ENCODE measurements around the gene ST3GAL5. TPM values are rescaled to one million over a fixed set of nuclear protein-coding genes. Genes with fewer than 3 reads are reported as not detected.

Gene ST3GAL5
- total and polyA plus RNA-seq, 2 experiments from 2014 or later, result 11.9 to 12.5 TPM

DNA sequence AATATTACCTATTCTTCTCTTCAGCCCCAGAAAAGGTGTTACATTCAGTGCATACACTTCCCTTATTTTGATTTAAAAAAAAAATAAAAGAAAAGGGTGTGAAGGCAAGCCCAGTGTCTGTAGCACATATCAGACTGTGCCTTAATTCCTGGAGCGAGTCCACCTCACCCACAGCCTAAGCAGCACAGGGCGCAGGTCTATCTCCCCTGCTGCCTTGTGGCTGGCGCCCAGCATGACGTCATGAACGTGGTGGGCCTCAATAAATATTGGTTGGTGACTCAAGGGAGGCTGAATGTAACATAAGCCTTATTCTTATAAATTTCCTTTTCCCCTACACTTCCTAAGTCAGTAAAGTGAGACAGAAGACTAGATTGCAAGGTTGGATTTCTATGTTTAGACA lies 26.4 kb downstream of the ST3GAL5 start:
- no peak overlapping the region for H3K4me3 ChIP-seq
- H3K27me3 ChIP-seq, result no peaks in the 10 kb centered on the region
- no peak overlapping the region for H3K27ac ChIP-seq
- no peaks in the 10 kb centered on the region for H3K4me1 ChIP-seq (ENCODE audit: low read depth)
- TF ChIP-seq, protein P1, sequence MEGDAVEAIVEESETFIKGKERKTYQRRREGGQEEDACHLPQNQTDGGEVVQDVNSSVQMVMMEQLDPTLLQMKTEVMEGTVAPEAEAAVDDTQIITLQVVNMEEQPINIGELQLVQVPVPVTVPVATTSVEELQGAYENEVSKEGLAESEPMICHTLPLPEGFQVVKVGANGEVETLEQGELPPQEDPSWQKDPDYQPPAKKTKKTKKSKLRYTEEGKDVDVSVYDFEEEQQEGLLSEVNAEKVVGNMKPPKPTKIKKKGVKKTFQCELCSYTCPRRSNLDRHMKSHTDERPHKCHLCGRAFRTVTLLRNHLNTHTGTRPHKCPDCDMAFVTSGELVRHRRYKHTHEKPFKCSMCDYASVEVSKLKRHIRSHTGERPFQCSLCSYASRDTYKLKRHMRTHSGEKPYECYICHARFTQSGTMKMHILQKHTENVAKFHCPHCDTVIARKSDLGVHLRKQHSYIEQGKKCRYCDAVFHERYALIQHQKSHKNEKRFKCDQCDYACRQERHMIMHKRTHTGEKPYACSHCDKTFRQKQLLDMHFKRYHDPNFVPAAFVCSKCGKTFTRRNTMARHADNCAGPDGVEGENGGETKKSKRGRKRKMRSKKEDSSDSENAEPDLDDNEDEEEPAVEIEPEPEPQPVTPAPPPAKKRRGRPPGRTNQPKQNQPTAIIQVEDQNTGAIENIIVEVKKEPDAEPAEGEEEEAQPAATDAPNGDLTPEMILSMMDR (IDR thresholded peaks at IDR 0.05; ENCODE audit: low read depth, low read length), result no peak
- no peak for DNase-seq (ENCODE audit: low read depth in 1 of 2, low spot score in 1 of 2)
- no peaks in the 10 kb centered on the region for H3K9me3 ChIP-seq (ENCODE audit: low read depth)
- no peaks in the 10 kb centered on the region for H3K36me3 ChIP-seq

DNA sequence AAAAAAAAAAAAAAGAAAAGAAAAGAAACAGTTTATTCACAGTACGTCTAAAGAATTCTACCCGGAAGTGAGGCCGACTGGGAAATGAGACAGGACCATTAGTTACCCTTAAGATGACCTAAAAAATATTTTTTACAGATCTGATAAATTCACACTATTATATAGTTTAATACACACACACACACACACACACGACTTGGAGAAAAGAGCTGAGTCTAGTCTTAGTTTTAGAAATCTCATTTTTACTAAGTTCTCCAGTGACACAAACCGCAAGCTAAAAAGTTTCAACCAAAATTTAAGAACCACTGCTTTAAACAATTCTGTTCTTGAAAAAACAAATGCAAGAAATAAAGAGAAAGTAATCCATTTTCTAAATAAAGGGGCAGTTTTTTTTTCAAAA lies 27.1 kb downstream of the ST3GAL5 start:
- no peak for DNase-seq (ENCODE audit: low read depth in 1 of 2, low spot score in 1 of 2)
- Histone ChIP-seq H3K9me3 (ENCODE audit: low read depth) (no peaks in the 10 kb centered on the region), H3K27ac (no peak overlapping the region), H3K36me3 (no peaks in the 10 kb centered on the region), H3K4me1 (ENCODE audit: low read depth) (no peaks in the 10 kb centered on the region), H3K4me3 (no peak overlapping the region), H3K27me3 (no peaks in the 10 kb centered on the region)
- TF ChIP-seq, protein P1 (IDR thresholded peaks at IDR 0.05; ENCODE audit: low read depth, low read length), result no peak

DNA sequence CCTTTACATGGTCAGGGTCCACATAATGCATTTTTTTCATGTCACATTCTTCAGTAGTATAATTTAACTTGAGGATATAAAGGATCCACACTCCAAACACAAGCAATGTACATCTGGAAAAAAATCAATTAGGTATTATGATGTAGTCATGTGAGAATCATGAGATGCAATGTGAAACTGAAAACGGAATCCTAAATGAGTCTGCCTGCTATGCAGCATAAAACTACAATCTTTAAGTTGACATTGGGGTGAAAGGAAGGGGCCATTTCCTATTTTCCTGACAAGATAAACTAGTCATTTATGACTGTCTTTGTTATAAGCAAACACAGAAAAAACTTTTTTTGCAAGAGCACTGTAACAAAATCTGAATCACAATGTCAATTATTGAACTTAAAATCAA lies 27.6 kb downstream of the ST3GAL5 start:
- TF ChIP-seq, protein P1 (IDR thresholded peaks at IDR 0.05; ENCODE audit: low read depth, low read length), result no peak
- no peak overlapping the region for H3K4me3 ChIP-seq
- no peaks in the 10 kb centered on the region for H3K36me3 ChIP-seq
- H3K9me3 ChIP-seq (ENCODE audit: low read depth), result no peaks in the 10 kb centered on the region
- no peak for DNase-seq (ENCODE audit: low read depth in 1 of 2, low spot score in 1 of 2)
- H3K27me3 ChIP-seq, result no peaks in the 10 kb centered on the region
- no peak overlapping the region for H3K27ac ChIP-seq
- no peaks in the 10 kb centered on the region for H3K4me1 ChIP-seq (ENCODE audit: low read depth)

DNA sequence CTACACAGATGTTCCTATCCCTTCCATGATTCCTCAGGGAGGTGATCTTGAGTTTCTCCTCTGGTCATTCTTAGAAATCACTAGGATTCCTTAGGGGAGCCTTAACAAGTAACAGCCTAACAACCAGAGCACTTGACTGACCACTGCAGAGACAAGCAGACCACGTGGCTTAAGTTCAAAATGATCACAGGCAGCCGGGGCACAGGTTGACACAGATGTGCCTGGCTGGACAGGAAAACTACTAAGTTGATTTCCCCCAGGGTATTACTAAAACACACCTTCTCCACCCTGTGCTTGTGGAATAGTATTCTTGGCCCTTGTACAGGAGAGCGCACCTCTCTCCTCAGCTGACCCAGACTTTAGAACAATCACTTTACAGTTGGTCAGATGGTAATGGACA lies 29.9 kb downstream of the ST3GAL5 start:
- no peaks in the 10 kb centered on the region for H3K9me3 ChIP-seq (ENCODE audit: low read depth)
- H3K4me1 ChIP-seq (ENCODE audit: low read depth), result no peaks in the 10 kb centered on the region
- H3K4me3 ChIP-seq, result no peak overlapping the region
- no peaks in the 10 kb centered on the region for H3K36me3 ChIP-seq
- TF ChIP-seq, protein P1 (IDR thresholded peaks at IDR 0.05; ENCODE audit: low read depth, low read length), result no peak
- H3K27me3 ChIP-seq, result no peaks in the 10 kb centered on the region
- no peak for DNase-seq (ENCODE audit: low read depth in 1 of 2, low spot score in 1 of 2)
- H3K27ac ChIP-seq, result no peak overlapping the region

DNA sequence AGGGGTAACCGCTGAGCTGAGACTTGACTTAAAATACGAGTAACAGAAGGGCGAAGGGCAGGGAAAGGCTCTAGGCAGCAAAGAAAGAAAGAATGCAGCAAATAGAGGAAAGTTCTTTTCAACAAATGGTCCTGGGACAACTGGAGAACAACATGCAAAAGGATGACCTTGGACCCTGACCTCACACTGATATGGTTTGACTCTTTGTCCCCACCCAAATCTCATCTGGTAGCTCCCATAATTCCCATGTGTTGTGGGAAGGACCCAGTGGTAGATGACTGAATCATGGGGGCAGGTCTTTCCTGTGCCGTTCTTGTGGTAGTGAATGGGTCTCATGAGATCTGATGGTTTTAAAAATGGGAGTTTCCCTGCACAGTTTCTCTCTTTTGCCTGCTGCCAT lies 33.9 kb downstream of the ST3GAL5 start:
- Histone ChIP-seq H3K36me3 (no peaks in the 10 kb centered on the region), H3K9me3 (ENCODE audit: low read depth) (no peaks in the 10 kb centered on the region), H3K27ac (no peak overlapping the region), H3K4me1 (ENCODE audit: low read depth) (no peaks in the 10 kb centered on the region), H3K27me3 (no peaks in the 10 kb centered on the region), H3K4me3 (no peak overlapping the region)
- no peak for DNase-seq (ENCODE audit: low read depth in 1 of 2, low spot score in 1 of 2)
- TF ChIP-seq, protein P1 (IDR thresholded peaks at IDR 0.05; ENCODE audit: low read depth, low read length), result no peak

DNA sequence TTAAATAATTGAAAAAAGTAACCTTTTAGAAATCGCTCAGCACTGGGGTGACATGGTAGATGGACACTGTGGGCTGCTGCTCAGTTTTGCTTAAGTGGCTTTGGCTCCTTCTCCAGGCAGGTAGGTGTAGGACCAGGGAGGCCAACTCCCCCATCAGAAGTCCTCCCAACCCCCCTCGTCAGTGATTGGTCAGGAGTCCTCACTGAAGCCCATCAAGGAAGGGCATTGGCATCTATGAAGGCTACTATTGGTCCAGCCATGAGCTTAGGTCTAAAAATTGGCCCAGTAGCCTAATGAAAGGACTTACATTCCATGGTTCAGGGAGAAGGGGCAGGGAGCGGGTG lies 34.7 kb downstream of the ST3GAL5 start:
- TF ChIP-seq, protein P1 (IDR thresholded peaks at IDR 0.05; ENCODE audit: low read depth, low read length), result no peak
- Histone ChIP-seq H3K9me3 (ENCODE audit: low read depth) (no peaks in the 10 kb centered on the region), H3K4me3 (no peak overlapping the region), H3K36me3 (no peaks in the 10 kb centered on the region), H3K27ac (no peak overlapping the region), H3K27me3 (no peaks in the 10 kb centered on the region), H3K4me1 (ENCODE audit: low read depth) (no peaks in the 10 kb centered on the region)
- no peak for DNase-seq (ENCODE audit: low read depth in 1 of 2, low spot score in 1 of 2)

All from cardiac muscle cell (in vitro differentiated cells and primary cell).